HG03469 (cell line): ENCODE measurements around the gene PCDHB2.
"Not testable (repeated sequence)": the region's sequence is repeated elsewhere in the genome, so short reads cannot be mapped to it uniquely, and the experiment has no call there.

ENCODE experiments used
- ATAC-seq: cut with Tn5 transposase; IDR thresholded peaks from one replicate; pipeline ENCODE4 v1.9.1; 2021; ENCODE audit warnings: mild to moderate bottlenecking, moderate library complexity, moderate number of reproducible peaks; ENCODE audit not compliant: unreplicated experiment

Gene PCDHB2

GRCh38 chr5:141135718-141136266 lies 41.4 kb downstream of the PCDHB2 start:
- no peak for ATAC-seq

DNA sequence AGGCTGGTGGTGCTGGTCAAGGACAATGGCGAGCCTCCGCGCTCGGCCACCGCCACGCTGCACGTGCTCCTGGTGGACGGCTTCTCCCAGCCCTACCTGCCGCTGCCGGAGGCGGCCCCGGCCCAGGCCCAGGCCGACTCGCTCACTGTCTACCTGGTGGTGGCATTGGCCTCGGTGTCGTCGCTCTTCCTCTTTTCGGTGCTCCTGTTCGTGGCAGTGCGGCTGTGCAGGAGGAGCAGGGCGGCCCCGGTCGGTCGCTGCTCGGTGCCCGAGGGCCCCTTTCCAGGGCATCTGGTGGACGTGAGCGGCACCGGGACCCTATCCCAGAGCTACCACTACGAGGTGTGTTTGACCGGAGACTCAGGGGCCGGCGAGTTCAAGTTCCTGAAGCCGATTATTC lies 42.9 kb downstream of the PCDHB2 start:
- ATAC-seq = not testable (repeated sequence)
